ENCODE results near the gene VSTM2B.

VSTM2B gene

GRCh38 chr19:29497241-29497640, 28.6 kb upstream of the VSTM2B start:
- no peak for DNase-seq

- DNase-seq, result no peak
Measured at GRCh38 chr19:29497686-29498436, 27.9 kb upstream of the VSTM2B start.

- no peak for DNase-seq
Measured at GRCh38 chr19:29499261-29499920, 26.4 kb upstream of the VSTM2B start.

- DNase-seq, result no peak
Measured at GRCh38 chr19:29499921-29500590, 25.7 kb upstream of the VSTM2B start.

GRCh38 chr19:29501816-29502580, 23.8 kb upstream of the VSTM2B start:
- DNase-seq, result no peak

- DNase-seq, result no peak
Measured at GRCh38 chr19:29502581-29502850, 23.3 kb upstream of the VSTM2B start.

GRCh38 chr19:29503140-29503758, 22.5 kb upstream of the VSTM2B start:
- DNase-seq, result no peak

GRCh38 chr19:29503785-29504184, 22.0 kb upstream of the VSTM2B start:
- no peak for DNase-seq

- no peak for DNase-seq
Measured at GRCh38 chr19:29504454-29504853, 21.3 kb upstream of the VSTM2B start.

- DNase-seq, result no peak
Measured at GRCh38 chr19:29505097-29505824, 20.5 kb upstream of the VSTM2B start.

- no peak for DNase-seq
Measured at GRCh38 chr19:29506619-29506911, 19.2 kb upstream of the VSTM2B start.

GRCh38 chr19:29507081-29507860, 18.5 kb upstream of the VSTM2B start:
- DNase-seq, result no peak

GRCh38 chr19:29508181-29508580, 17.6 kb upstream of the VSTM2B start:
- DNase-seq, result no peak

GRCh38 chr19:29509456-29509855, 16.3 kb upstream of the VSTM2B start:
- no peak for DNase-seq

GRCh38 chr19:29510701-29511265, 15.0 kb upstream of the VSTM2B start:
- no peak for DNase-seq

- DNase-seq, result no peak
Measured at GRCh38 chr19:29511768-29512167, 14.0 kb upstream of the VSTM2B start.

GRCh38 chr19:29512748-29513147, 13.0 kb upstream of the VSTM2B start:
- DNase-seq, result no peak

- DNase-seq, result peak; percentile 46
Measured at GRCh38 chr19:29514525-29515232, 11.1 kb upstream of the VSTM2B start.

GRCh38 chr19:29515233-29515619, 10.6 kb upstream of the VSTM2B start:
- DNase-seq, result no peak

GRCh38 chr19:29515706-29516357, 10.0 kb upstream of the VSTM2B start:
- DNase-seq, result no peak
